GM21528 (cell line): ENCODE measurements around the gene XKR8.

ENCODE experiments used
- ATAC-seq: cut with Tn5 transposase; IDR thresholded peaks from one replicate; pipeline ENCODE4 v1.9.1; 2021; ENCODE audit warnings: mild to moderate bottlenecking, moderate library complexity; ENCODE audit not compliant: unreplicated experiment, low FRiP score

Gene XKR8

DNA sequence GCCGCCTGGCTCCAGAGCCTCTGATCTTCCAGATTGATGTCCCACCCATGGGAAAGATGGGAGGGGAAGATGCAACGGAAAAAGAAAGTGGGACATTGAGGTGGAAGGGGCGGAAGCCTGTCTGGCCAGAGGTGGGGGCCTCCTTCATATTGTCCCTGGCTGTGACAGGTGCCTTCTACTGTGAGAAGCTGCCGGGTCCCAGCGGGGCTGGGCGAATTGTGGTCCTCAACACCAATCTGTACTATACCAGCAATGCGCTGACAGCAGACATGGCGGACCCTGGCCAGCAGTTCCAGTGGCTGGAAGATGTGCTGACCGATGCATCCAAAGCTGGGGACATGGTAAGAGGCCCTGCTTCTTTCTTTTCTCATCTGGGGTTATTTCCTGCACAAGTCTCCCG is 5.6 kb upstream of the XKR8 start:
- no peak for ATAC-seq

DNA sequence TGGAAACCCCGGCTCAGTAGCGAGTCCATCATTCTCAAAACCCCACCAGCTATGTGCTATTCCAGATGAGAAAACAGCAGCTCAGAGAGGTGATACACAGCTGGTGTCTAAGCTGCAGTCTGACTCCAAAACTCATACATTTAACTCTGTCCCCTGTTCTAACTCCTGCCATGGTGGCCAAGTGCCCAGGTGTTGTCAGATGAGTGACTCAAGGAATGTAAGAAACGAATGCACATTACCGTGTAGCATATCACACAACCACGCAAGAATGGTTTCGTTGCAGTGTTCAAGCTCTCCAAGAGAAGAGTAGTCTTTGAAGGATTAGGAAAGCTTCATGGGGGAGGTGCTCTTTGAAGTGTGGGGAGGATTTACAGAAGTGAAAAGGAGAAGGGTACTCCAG is 4.7 kb upstream of the XKR8 start:
- ATAC-seq, result no peak

DNA sequence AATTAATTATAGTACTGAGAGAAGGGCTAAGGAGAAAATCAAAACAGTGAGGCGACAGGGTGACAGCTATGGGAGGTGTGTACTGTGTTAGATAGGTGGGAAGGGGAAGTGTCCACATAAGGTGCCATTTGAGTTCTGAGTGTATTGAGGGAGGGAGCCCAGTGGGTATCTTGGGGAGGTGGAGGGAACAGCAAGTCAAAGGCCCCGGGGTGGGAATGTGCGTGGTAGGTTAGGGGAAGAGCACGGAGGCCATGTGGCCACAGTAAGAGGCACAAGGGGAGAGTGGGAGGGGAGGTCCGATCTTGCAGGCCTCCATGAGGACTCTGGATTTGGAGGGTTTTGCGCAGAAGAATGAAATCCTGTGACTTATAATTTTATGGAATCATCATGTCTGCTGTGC is 3.0 kb upstream of the XKR8 start:
- ATAC-seq, result no peak

DNA sequence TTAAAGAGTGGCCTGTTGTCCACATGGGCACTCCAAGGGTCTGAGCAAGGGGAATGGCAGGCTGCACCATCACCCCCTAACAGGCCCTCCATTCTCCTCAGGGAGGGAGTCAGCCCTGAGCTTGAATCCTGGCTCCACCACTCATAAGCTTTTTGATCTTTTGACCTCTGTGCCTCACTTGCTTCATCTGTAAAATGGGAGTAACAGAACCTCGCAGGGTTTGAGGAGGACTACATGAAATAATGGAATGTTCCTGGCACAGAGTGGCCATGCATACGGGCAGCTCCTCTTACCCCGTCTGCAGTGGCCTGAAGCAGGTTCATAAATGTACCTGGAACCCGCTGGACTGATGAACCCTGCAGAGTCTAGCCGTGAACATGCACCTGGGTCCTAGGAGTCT is 2.1 kb upstream of the XKR8 start:
- no peak for ATAC-seq

DNA sequence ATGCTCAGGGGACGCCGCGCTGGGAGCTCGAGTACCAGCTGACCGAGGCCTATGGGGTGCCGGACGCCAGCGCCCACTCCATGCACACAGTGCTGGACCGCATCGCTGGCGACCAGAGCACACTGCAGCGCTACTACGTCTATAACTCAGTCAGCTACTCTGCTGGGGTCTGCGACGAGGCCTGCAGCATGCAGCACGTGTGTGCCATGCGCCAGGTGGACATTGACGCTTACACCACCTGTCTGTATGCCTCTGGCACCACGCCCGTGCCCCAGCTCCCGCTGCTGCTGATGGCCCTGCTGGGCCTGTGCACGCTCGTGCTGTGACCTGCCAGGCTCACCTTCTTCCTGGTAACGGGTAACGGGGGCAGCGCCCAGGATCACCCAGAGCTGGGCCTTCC is 1.3 kb upstream of the XKR8 start:
- no peak for ATAC-seq

DNA sequence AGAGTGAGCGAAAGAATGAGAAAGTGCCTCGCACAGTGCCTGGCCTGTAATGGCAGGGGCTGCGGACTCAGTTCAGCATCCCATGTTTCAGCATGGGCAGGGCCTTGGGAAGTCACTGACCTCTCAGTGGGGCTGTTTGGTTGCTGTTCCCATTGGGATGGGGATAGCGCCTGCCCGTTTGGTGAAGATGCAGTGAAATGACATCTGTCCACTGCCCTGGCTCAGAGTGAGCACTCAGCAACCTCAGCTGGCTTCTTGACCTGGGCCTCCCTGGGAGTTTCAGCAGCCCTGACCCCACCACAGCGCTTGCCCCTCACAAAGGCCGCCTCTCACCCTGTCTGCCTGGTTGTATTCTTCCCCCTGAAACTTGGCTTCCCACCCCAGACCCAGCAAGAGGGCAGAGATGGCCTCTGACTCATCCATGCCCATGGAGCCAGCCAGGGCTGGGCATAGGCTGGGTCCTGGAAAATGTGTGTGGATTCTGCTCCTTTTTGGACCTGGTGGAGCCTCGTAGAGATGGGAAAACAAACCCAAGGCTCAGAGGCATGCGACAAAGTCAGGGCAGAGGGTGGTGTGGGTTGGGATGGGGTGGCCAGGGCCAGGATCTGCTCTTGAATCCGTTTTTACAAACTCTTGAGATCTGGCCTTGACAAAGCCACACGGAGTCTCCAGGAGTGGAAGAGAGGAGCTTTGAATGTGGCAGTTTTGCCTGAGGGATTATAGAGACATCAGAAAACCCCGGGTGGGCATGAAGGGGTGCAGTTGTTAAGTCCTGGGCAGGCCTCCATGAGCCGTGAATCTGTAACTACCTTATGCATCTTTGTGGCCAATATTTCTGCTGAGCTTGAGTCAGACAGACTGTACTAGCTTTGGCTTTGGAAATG is 1.2 kb downstream of the XKR8 start:
- no peak for ATAC-seq

DNA sequence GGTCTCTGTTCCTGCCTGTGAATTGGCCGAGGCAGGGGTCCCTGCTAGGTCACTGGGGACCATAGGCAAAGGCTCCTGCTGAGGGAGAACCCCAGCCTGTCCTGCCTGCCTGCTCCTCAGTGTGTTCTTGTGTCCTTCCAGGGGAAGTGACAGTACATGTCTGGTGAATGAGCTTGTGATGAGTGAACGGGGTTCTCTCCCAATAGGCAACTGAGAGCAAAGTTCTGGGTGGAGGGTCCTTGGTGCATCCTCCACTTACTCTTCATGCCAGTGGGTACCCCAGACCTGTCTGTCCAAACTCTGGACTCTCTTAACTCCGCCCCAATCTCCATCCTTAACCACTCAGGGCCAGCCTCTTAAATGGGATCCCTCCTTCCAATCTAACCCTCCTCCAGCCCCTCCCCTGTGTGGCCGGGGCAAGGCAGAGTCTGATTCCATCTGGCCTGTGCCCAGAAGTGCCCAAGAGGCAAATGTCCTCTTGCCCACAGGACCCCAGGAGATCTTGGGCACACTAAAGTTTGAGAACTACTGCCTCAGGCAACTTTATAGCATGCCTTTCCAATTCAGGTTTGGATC is 2.0 kb downstream of the XKR8 start:
- no peak for ATAC-seq

DNA sequence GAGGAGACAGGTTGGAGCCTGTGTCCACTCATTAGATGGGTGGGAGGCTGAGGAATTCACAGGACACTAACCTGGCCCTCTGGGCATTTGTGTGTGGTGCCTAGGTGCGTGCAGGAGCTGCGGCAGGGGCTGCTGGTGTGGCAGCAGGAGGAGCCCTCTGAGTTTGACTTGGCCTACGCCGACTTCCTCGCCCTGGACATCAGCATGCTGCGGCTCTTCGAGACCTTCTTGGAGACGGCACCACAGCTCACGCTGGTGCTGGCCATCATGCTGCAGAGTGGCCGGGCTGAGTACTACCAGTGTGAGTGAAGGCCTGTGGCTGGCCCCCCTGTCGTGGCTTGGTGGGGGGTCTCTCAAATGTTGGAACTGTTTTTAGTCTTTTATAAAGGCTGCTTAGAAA is 3.6 kb downstream of the XKR8 start:
- ATAC-seq, result no peak

DNA sequence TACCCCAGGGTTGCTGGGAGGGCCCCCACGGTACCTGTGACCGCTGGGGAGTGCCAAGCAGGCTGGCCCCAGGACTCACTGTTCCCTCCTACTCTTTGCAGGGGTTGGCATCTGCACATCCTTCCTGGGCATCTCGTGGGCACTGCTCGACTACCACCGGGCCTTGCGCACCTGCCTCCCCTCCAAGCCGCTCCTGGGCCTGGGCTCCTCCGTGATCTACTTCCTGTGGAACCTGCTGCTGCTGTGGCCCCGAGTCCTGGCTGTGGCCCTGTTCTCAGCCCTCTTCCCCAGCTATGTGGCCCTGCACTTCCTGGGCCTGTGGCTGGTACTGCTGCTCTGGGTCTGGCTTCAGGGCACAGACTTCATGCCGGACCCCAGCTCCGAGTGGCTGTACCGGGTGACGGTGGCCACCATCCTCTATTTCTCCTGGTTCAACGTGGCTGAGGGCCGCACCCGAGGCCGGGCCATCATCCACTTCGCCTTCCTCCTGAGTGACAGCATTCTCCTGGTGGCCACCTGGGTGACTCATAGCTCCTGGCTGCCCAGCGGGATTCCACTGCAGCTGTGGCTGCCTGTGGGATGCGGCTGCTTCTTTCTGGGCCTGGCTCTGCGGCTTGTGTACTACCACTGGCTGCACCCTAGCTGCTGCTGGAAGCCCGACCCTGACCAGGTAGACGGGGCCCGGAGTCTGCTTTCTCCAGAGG is 6.8 kb downstream of the XKR8 start:
- ATAC-seq, result no peak

DNA sequence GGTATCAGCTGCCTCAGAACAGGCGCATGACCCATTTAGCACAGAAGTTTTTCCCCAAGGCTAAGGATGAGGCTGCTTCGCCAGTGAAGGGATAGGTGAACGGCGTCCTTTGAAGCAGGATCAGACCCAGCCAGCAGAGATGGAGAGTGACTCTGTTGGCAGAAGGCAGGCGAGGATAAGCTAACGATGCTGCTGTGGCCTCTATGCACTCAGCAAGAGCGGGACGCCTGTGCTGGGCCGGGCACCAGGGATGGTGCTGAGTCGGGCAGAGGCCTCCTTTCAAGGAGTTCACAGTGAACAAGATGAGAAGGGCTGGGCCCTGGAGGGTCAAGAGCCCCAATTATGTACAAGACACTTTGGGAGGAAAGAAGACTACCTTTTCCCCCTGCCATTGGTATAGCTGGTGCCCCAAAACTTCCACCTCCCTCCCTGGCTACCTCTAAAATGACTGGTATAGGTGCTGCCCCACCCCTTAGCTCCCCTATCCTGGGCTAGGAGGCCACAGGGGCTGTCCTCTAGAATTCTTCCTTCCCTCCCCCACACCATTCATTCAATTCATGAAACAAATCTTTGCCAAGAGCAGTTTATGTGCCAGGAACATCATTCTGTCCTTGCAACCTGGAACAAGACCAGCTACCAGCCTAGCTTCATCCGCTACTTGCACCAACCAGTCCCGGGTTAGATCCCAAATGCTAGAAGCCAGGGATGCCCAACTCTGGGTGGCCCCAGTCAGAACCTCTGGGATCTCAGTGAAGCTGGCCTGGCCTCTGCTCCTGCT is 7.5 kb downstream of the XKR8 start:
- no peak for ATAC-seq

DNA sequence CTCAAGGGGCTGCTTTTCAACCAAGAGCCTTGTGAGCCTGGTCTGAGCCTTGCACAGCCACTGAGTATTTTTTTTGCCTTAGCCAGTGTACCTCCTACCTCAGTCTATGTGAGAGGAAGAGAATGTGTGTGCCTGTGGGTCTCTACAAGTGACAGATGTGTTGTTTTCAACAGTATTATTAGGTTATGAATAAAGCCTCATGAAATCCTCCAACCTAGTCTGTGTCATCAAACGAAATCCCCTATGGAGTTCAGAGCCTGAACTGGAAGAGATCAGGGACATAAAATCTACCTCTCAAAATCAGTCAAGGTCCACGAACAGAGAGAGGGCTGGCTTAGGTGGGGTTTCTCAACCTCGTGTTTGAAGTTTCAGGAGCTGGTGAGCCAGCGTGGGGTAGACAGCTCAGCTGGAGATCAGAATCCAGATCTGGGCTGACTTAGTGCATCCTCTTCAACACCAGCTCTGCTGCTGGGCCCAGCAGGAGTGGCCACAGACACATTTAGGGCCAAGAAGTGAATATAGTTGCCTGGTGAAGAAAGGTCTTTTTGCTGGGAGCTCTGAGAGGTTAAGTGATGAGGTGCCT is 8.2 kb downstream of the XKR8 start:
- no peak for ATAC-seq

DNA sequence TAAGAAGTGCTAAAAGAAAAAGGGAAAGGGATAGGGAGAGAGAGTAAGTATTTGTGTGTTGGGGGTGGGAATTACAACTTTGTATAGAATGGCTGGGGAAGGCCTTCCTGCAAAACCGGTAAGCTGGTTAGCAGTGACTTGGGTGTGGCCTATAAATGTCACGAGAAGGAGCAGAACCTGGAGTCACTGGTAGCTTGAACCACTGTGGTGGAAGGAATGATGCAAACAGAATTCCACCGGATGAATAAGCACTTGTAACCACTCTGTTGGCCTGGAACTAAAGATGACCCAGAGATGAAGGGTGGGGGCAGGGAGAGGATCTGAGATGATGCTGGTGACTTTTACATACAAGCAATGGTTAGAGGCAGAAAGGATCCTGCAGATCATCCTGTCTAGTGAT is 8.9 kb downstream of the XKR8 start:
- ATAC-seq, result no peak

DNA sequence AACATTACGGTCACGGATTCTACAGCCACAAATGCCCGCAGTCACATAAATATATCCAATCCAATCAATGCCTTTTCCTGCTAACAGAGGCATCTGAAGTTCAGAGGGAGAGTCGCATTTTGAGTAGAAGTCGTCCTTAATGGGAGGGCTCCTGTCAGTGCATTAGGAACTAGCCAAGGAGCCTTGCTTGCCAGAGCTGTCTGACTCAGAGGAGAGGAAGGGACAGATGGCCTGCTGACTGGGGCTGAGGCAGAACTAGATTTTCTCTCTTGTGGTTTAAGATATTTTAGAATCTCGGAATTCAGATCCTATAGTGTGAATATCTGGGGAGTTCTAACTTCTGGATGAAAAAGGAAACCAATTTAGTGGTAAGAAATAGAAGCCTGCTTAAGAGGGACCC is 10.6 kb downstream of the XKR8 start:
- no peak for ATAC-seq

DNA sequence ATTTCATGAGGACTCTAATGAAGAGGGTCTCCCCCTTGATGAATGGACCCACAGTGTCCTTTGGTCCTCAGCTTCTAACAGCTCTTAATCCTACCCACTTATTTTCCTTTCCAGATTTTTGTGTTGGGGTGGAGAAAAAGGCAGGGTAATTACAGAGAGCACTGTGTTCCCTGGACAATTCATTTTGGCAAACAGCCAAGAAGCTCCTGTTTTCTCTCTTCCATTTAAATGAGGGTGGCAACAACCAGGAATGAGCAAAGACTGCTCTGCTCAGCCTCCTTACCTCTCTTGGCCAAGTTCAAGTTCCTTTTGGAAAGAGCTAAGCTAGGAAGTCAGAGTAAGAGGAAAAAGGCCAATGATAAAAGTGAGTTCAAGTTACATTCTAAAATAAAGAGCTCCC is 11.9 kb downstream of the XKR8 start:
- ATAC-seq, result no peak

DNA sequence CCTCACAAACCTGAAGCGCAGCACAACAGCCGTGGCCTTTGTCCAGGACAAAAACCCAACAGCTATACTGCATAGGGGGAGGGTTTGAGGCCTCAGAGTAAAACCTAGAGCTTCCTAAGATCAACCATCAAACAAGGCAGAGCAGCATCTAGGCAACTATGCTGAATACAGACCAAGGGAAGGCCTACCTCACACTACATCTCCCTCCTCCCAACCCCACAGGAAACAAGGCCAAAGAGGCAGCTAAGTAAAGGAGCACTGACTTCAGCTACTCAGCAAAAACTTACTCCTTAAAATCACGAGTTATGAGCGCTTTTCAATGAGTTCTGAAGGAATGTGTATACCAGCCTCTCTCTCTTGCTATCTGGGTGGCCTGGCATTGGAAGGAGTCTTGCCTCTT is 12.4 kb downstream of the XKR8 start:
- ATAC-seq, result no peak

DNA sequence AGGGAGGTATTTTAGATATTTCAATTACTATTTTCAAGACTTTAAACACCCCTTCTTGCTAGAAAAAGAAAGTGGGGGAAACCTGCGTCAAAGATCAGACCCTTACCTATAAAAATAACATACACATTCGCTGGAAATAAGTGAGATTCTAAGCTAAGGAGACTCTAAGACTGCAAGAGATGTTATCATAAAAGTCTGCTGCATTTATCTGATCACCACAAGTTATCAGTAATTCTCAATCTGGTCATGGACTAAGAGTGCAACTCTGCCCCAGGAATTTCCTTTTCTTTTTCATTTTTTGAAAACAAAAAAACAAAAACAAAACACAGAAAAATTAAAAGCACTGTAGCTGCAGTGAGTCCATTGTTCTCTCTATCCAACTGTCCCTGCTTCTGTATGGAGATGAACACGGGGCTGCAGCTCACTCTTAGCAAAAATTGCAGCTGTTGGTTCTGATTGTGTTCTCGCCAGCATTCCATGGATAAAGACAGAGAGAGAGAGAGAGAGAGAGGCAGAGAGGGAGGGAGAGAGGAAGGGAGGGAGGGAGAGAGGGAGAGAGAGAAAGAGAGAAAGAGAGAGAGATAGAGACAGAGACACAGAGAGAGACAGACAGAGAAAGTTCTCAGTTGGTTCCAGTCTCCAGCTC is 14.1 kb downstream of the XKR8 start:
- no peak for ATAC-seq

DNA sequence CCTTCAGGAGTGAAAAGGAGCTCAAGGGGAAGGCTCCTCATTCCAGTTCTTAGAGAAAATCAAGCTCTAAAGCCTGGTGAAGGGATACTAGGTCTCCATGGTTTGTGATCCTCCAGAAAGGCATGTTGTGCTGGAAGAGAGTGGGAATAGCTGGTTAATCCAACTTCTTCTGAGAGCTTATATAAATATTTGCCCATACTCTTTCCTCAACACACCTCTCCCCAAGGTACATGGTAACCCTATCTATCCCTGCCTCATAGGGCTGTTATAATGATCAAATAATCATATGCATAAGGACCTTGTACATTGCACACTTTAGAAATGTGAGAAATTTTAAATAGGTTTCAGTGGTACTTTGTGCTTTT is 14.6 kb downstream of the XKR8 start:
- no peak for ATAC-seq

DNA sequence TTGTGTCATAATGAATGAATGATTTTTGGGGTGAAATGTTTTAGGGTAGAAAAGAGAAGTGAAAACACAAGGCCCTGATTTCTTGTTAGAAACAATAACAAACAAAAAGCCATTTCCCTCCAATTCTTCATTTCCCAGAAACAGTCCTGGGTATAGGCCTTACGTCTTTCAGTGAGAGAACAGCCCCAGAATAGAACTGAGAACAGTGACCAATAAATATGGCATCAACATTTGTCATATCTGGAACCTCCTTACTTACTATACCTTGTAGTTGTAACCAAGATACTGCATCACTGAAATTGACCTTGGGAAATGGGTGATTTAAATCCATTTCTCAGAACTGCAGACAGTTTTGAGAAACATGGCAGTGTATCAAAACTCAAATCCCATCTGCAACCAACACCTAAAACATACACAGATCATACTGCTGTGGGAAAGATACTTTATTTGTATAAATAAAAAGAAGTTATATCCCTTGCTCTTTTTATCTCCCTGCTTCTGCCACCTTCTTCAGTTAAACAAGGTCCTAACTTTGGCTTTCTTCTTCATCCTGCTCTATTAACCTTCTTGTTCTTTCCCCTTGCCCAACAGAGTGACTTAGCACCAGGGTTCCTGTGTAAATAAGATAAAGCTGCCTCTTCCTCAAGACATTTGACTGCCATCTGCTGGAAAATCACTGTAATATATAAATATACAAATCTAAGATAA is 19.5 kb downstream of the XKR8 start:
- ATAC-seq, result no peak

DNA sequence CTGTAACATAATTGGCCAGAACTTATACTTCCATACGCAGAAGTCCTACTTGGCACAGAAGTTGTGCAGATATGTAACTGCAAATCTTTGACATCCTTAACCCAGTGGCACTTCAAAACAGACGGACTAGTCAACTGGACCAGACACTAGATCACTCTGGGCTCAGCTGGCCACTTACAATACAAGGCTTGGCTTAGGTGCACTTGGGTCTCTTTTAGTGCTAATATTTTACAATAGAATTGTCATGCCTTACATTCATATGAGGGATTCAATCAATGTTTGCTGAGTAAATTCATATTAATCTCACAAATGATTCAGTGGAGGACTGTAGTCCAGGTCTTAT is 20.1 kb downstream of the XKR8 start:
- ATAC-seq, result no peak
